Activated naive CD4-positive, alpha-beta T cell treated with anti-CD3 and anti-CD28 coated beads, Interleukin-2, amount 10 ng/mL, durations not matched to agents 7 days and 5 days (primary cell): ENCODE measurements around the gene IL4R.

ENCODE experiments used
- CTCF ChIA-PET: fragments of 350-600 bp; sonication (Branson Sonifier 250); formaldehyde crosslinking; loops from one replicate; lab custom pipeline; 2021; ENCODE audit warnings: antibody characterized with exemption; lab: Charles Lee
- DNase-seq: peaks from one replicate; pipeline ENCODE4 v3.0.0-alpha.2; 2020
- H3K27ac Mint-ChIP-seq: one replicate; pipeline ENCODE4 v1.8.0; 2021; ENCODE audit warnings: mild to moderate bottlenecking, moderate library complexity, mixed read lengths
- H3K27me3 Mint-ChIP-seq: one replicate; pipeline ENCODE4 v1.8.0; 2021; ENCODE audit warnings: mild to moderate bottlenecking, mixed read lengths
- H3K36me3 Mint-ChIP-seq: one replicate; pipeline ENCODE4 v1.8.0; 2021; ENCODE audit warnings: mixed read lengths
- H3K4me1 Mint-ChIP-seq: one replicate; pipeline ENCODE4 v1.8.0; 2021; ENCODE audit warnings: mixed read lengths
- H3K4me3 Mint-ChIP-seq: one replicate; pipeline ENCODE4 v1.8.0; 2021; ENCODE audit warnings: mild to moderate bottlenecking, moderate library complexity, mixed read lengths
- H3K9me3 Mint-ChIP-seq: one replicate; pipeline ENCODE4 v1.8.0; 2021; ENCODE audit warnings: mixed read lengths

The IL4R gene

GRCh38 chr16:27400751-27401620 is 87.2 kb downstream of the IL4R start:
- DNase-seq: no peak
- Mint-ChIP-seq H3K9me3 (peaks cover 1% of the 10 kb centered on the region), H3K4me1 (peaks cover 60% of the 10 kb centered on the region), H3K36me3 (peaks cover 25% of the 10 kb centered on the region), H3K27me3 (peaks cover 5% of the 10 kb centered on the region), H3K27ac (peak overlapping the region; percentile 97), H3K4me3 (peak overlapping the region; percentile 43)
- CTCF ChIA-PET: interaction anchor here (0.9 to 2.1 kb wide), 4 partner anchors 9 to 28 kb away, joined by 3 to 9 read pairs (median 4); no protein-coding TSS in a partner anchor

DNA sequence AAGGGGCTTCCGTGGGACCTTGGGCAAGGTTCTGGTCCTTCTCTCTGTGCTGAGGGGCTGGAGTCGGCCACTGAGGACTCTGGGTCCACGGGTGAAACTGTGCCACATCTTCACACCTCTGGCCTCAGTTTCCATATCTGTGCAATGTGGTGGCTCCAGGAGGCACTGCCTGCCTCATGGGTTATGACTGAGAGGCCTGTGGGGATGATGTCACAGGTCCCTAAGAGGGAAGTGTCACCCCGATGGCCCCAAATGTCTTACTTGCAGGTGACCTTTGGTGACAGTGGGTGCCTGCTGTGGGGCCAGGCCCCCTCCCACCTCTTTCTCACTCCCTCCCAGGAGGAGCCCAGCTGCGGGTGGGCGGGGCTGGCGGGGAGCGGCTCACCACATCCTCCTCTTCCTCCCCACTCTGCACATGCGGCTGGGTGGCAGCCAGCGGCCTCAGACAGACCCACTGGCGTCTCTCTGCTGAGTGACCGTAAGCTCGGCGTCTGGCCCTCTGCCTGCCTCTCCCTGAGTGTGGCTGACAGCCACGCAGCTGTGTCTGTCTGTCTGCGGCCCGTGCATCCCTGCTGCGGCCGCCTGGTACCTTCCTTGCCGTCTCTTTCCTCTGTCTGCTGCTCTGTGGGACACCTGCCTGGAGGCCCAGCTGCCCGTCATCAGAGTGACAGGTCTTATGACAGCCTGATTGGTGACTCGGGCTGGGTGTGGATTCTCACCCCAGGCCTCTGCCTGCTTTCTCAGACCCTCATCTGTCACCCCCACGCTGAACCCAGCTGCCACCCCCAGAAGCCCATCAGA is 88.2 kb downstream of the IL4R start, which contains the start of gene IL21R:
Gene IL21R (plus strand): TSS at position 407 of the 801 bp plus-strand sequence. CDS start 27,898 bp downstream, outside the sequence.
- CTCF ChIA-PET: interaction anchor here (0.6 to 2.1 kb wide), 5 partner anchors 10 to 84 kb away, joined by 3 to 9 read pairs (median 3); no protein-coding TSS in a partner anchor
- peak within 1 kb of the TSS; percentile 97 for H3K27ac Mint-ChIP-seq
- DNase-seq: peak; percentile 91
- H3K36me3 Mint-ChIP-seq: peaks cover 30% of the 10 kb centered on the region
- H3K4me1 Mint-ChIP-seq: peaks cover 68% of the 10 kb centered on the region
- H3K4me3 Mint-ChIP-seq: peak within 1 kb of the TSS; percentile 99
- H3K9me3 Mint-ChIP-seq: no peaks in the 10 kb centered on the region
- peaks cover 4% of the 10 kb centered on the region for H3K27me3 Mint-ChIP-seq

- H3K27me3 Mint-ChIP-seq: peaks cover 4% of the 10 kb centered on the region
- peaks cover 33% of the 10 kb centered on the region for H3K36me3 Mint-ChIP-seq
- CTCF ChIA-PET: interaction anchor here (0.6 to 2.1 kb wide), 4 partner anchors 25 to 85 kb away, joined by 3 to 9 read pairs (median 3); no protein-coding TSS in a partner anchor
- peak overlapping the region; percentile 99 for H3K4me3 Mint-ChIP-seq
- no peaks in the 10 kb centered on the region for H3K9me3 Mint-ChIP-seq
- H3K27ac Mint-ChIP-seq: peak overlapping the region; percentile 97
- peaks cover 73% of the 10 kb centered on the region for H3K4me1 Mint-ChIP-seq
- no peak for DNase-seq
Measured at GRCh38 chr16:27402569-27402963, 88.8 kb downstream of the IL4R start.

DNA sequence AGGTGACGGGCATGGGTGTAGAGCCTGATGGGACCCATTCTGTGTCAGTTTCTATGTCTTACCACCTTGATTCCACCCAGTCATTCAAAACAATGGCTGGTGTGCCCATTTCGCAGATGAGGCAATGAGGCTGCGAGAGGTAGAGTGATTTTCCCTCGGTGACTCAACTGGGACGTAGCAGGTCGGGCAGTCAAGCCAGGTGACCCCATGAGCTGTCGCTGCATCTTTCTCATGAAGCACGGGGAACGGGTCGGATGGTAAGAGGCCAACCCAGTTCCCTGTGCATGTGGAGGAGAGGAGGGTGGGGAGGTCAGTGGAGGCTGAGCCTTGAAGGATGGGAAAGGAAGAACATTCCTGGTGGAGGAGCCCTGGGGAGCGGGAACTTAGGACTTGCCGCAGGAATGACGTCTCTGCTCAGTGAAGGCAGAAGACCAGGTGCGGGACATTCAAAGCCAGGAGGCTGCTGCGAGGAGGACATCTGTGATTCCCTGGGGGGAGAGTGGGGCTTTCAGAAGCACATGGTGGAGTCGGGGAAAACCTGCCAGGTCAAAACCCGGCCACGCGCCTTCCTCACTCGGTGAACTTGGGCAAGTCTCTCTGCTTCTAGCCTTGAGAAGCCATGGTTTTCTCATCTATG is 89.3 kb downstream of the IL4R start:
- peaks cover 35% of the 10 kb centered on the region for H3K36me3 Mint-ChIP-seq
- peak overlapping the region; percentile 97 for H3K27ac Mint-ChIP-seq
- no peaks in the 10 kb centered on the region for H3K9me3 Mint-ChIP-seq
- H3K27me3 Mint-ChIP-seq: peaks cover 4% of the 10 kb centered on the region
- H3K4me3 Mint-ChIP-seq: peak overlapping the region; percentile 99
- CTCF ChIA-PET: interaction anchor here (0.6 to 2.8 kb wide), 5 partner anchors 25 to 224 kb away, joined by 3 to 10 read pairs (median 6); no protein-coding TSS in a partner anchor
- H3K4me1 Mint-ChIP-seq: peaks cover 78% of the 10 kb centered on the region
- peak; percentile 57 for DNase-seq

DNA sequence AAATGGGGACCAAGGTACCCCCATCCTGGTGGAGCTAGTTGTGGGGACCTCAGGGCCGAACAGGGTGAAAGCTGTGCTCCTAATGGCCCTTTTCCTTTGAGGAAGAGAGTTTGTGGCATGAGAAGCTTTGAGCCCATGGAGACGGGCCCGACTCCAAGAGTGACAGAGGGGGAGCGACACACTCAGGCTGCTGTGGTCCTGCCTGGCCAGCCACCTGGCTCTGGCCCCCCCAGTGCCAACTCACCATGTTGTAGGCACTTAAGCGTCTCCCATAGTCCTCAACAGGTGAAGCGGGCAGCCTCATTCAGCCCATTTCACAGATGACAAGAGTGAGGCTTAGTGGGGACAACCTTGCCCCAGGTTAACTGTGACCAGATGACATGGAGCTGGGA is 89.8 kb downstream of the IL4R start:
- Mint-ChIP-seq H3K36me3 (peaks cover 40% of the 10 kb centered on the region), H3K27me3 (peaks cover 4% of the 10 kb centered on the region), H3K4me3 (peak overlapping the region; percentile 99), H3K4me1 (peaks cover 80% of the 10 kb centered on the region), H3K27ac (peak overlapping the region; percentile 97), H3K9me3 (no peaks in the 10 kb centered on the region)
- CTCF ChIA-PET: interaction anchor here (1.0 to 2.8 kb wide), 5 partner anchors 26 to 224 kb away, joined by 3 to 10 read pairs (median 6); no protein-coding TSS in a partner anchor
- DNase-seq: peak; percentile 23

- peak overlapping the region; percentile 99 for H3K4me3 Mint-ChIP-seq
- peak overlapping the region; percentile 97 for H3K27ac Mint-ChIP-seq
- H3K9me3 Mint-ChIP-seq: no peaks in the 10 kb centered on the region
- peak; percentile 41 for DNase-seq
- peaks cover 80% of the 10 kb centered on the region for H3K4me1 Mint-ChIP-seq
- peaks cover 44% of the 10 kb centered on the region for H3K36me3 Mint-ChIP-seq
- CTCF ChIA-PET: interaction anchor here (0.9 to 2.8 kb wide), 5 partner anchors 26 to 225 kb away, joined by 3 to 10 read pairs (median 6); no protein-coding TSS in a partner anchor
- peaks cover 4% of the 10 kb centered on the region for H3K27me3 Mint-ChIP-seq
Measured at GRCh38 chr16:27404163-27404823, 90.5 kb downstream of the IL4R start.

- peak overlapping the region; percentile 99 for H3K4me3 Mint-ChIP-seq
- H3K9me3 Mint-ChIP-seq: no peaks in the 10 kb centered on the region
- CTCF ChIA-PET: interaction anchor here (1.0 to 2.9 kb wide), 8 partner anchors 27 to 227 kb away, joined by 3 to 15 read pairs (median 6); no protein-coding TSS in a partner anchor
- DNase-seq: peak; percentile 59
- H3K4me1 Mint-ChIP-seq: peaks cover 85% of the 10 kb centered on the region
- H3K27ac Mint-ChIP-seq: peak overlapping the region; percentile 82
- H3K27me3 Mint-ChIP-seq: peaks cover 4% of the 10 kb centered on the region
- H3K36me3 Mint-ChIP-seq: peaks cover 56% of the 10 kb centered on the region
Measured at GRCh38 chr16:27405546-27406451, 92.0 kb downstream of the IL4R start.

DNA sequence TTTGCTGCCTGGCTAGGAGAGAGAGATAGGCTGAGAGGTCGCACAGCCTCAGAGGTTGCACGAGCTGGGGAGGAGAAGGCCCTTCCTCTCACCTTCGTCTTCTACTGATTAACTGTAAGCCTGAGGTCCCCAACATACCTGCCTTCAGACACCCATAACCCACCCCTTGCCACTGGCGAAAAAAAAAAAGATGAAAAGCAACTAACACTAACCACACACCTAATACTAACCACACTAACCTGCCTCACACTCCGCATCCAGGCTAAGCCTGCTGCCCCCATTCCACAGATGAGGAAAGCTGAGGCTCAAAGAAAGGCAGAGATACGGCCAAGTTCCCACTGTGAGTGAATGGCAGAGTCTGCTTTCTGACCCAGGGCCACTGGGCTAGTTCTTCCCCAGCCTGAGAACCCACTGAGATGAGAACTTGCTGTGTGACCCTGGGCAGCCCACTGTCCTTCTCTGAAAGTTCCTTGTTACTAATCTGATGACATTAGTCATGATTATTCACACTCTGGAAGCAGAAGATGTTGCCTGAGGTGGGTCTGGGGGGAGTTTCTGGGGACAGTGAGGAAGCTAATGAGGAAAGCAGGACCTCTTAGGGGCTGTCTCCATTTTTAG is 92.8 kb downstream of the IL4R start:
- Mint-ChIP-seq H3K9me3 (peaks cover under 1% of the 10 kb centered on the region), H3K27ac (peak overlapping the region; percentile 82), H3K4me1 (peaks cover 82% of the 10 kb centered on the region), H3K27me3 (peaks cover 4% of the 10 kb centered on the region), H3K4me3 (peak overlapping the region; percentile 99), H3K36me3 (peaks cover 63% of the 10 kb centered on the region)
- no peak for DNase-seq
- CTCF ChIA-PET: interaction anchor here (0.9 to 2.9 kb wide), 10 partner anchors 14 to 133 kb away, joined by 3 to 15 read pairs (median 3); no protein-coding TSS in a partner anchor

GRCh38 chr16:27407133-27407532 is 93.4 kb downstream of the IL4R start:
- peak overlapping the region; percentile 99 for H3K4me3 Mint-ChIP-seq
- H3K4me1 Mint-ChIP-seq: peaks cover 82% of the 10 kb centered on the region
- peaks cover 68% of the 10 kb centered on the region for H3K36me3 Mint-ChIP-seq
- H3K27ac Mint-ChIP-seq: peak overlapping the region; percentile 82
- peaks cover 4% of the 10 kb centered on the region for H3K27me3 Mint-ChIP-seq
- peak; percentile 42 for DNase-seq
- CTCF ChIA-PET: interaction anchor here (0.9 to 2.9 kb wide), 7 partner anchors 14 to 172 kb away, joined by 3 to 15 read pairs (median 3); no protein-coding TSS in a partner anchor
- peaks cover 6% of the 10 kb centered on the region for H3K9me3 Mint-ChIP-seq

DNA sequence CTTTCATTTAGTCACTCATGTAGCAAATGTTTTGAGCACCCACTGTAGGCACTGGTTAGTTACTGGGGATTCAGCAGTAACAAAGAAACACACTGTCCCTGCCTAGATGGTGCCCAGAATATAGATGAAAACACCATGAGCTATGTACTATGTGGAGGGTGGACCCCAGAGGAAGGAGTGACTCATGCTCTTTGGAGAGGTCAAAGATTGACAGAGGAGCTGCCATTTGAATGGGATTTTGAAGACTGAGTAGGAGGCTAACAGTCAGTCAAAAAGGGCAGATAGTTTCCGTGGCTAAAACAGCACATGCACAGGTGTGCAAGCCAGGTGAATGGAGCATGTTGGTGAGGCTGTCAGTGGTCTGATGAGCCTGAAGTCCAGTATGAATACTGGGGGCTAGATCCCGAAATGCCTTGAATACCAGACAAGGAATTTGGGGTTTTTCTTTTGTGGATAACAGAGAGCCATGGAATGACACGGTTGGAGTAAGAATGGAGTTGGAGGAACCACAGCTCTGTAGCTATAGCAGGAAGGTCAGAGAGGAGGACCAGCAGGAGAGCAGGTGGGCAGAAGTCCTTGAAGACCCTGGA is 94.3 kb downstream of the IL4R start:
- Mint-ChIP-seq H3K4me3 (peak overlapping the region; percentile 22), H3K27ac (peak overlapping the region; percentile 82), H3K9me3 (peaks cover 13% of the 10 kb centered on the region), H3K4me1 (peaks cover 86% of the 10 kb centered on the region), H3K36me3 (peaks cover 73% of the 10 kb centered on the region), H3K27me3 (no peaks in the 10 kb centered on the region)
- CTCF ChIA-PET: interaction anchor here (0.6 to 2.0 kb wide), 3 partner anchors 30 to 173 kb away, joined by 3 to 8 read pairs (median 3); no protein-coding TSS in a partner anchor
- peak; percentile 29 for DNase-seq

GRCh38 chr16:27408602-27409031 is 94.8 kb downstream of the IL4R start:
- H3K4me3 Mint-ChIP-seq: peak overlapping the region; percentile 17
- no peaks in the 10 kb centered on the region for H3K27me3 Mint-ChIP-seq
- peaks cover 73% of the 10 kb centered on the region for H3K36me3 Mint-ChIP-seq
- peak overlapping the region; percentile 82 for H3K27ac Mint-ChIP-seq
- CTCF ChIA-PET: interaction anchor here (0.6 to 2.0 kb wide), 3 partner anchors 30 to 173 kb away, joined by 3 to 8 read pairs (median 3); no protein-coding TSS in a partner anchor
- peaks cover 88% of the 10 kb centered on the region for H3K4me1 Mint-ChIP-seq
- H3K9me3 Mint-ChIP-seq: peaks cover 16% of the 10 kb centered on the region
- no peak for DNase-seq
